Epidermal melanocyte (primary cell): ENCODE measurements around the gene HOMER2.
"Not testable (repeated sequence)": the region's sequence is repeated elsewhere in the genome, so short reads cannot be mapped to it uniquely, and the experiment has no call there.

Source experiments
- DNase-seq: peaks from one replicate; pipeline ENCODE4 v3.0.0; 2011; ENCODE audit warnings: low spot score; ENCODE audit not compliant: insufficient read length

The HOMER2 gene

GRCh38 chr15:82952158-82953081, at the start of gene HOMER2:
Gene HOMER2, minus strand, starts transcription at chr15:82952720. Its CDS starts 185 bp downstream, at chr15:82952535.
- DNase-seq, result no peak

GRCh38 chr15:83000672-83001031, 48.1 kb upstream of the HOMER2 start:
- not testable (repeated sequence) for DNase-seq

GRCh38 chr15:82999905-83000671, 47.6 kb upstream of the HOMER2 start:
- DNase-seq, result peak; percentile 74

GRCh38 chr15:82999426-82999825, 46.9 kb upstream of the HOMER2 start:
- DNase-seq, result no peak

GRCh38 chr15:82995938-82996337, 43.4 kb upstream of the HOMER2 start:
- peak; percentile 60 for DNase-seq

- DNase-seq, result no peak
These were observed 42.6 kb upstream of the HOMER2 start for GRCh38 chr15:82995076-82995475.

GRCh38 chr15:82993144-82993543, 40.6 kb upstream of the HOMER2 start:
- no peak for DNase-seq

GRCh38 chr15:82992436-82992998, 40.0 kb upstream of the HOMER2 start:
- DNase-seq, result no peak

- DNase-seq, result no peak
These were observed 33.9 kb upstream of the HOMER2 start for GRCh38 chr15:82986442-82986780.

GRCh38 chr15:82985688-82986441, 33.3 kb upstream of the HOMER2 start, which contains the start of gene RAMAC:
Gene RAMAC, plus strand, starts transcription at chr15:82986210. Its CDS starts 2,809 bp downstream, at chr15:82989019.
- peak; percentile 75 for DNase-seq

GRCh38 chr15:82980981-82981380, 28.5 kb upstream of the HOMER2 start:
- DNase-seq, result no peak

GRCh38 chr15:82979726-82980125, 27.2 kb upstream of the HOMER2 start:
- no peak for DNase-seq

- no peak for DNase-seq
These were observed 25.9 kb upstream of the HOMER2 start for GRCh38 chr15:82978438-82978837.

GRCh38 chr15:82977076-82977475, 24.6 kb upstream of the HOMER2 start:
- no peak for DNase-seq

- DNase-seq, result no peak
These were observed 20.5 kb upstream of the HOMER2 start for GRCh38 chr15:82972990-82973389.

- no peak for DNase-seq
These were observed 18.9 kb upstream of the HOMER2 start for GRCh38 chr15:82971218-82971984.

- DNase-seq, result no peak
These were observed 18.2 kb upstream of the HOMER2 start for GRCh38 chr15:82970696-82971095.

- no peak for DNase-seq
These were observed 17.7 kb upstream of the HOMER2 start for GRCh38 chr15:82970078-82970686.

GRCh38 chr15:82969353-82969752, 16.8 kb upstream of the HOMER2 start:
- DNase-seq, result no peak

GRCh38 chr15:82968066-82968465, 15.5 kb upstream of the HOMER2 start:
- no peak for DNase-seq
